ENCODE measurements around the gene ATP8A2. TPM values are rescaled to one million over a fixed set of nuclear protein-coding genes. Genes with fewer than 3 reads are reported as not detected.

The ATP8A2 gene
- total and polyA plus RNA-seq, 2 of the 4 experiments (the other 2 are of a cell fraction) = 0.02 to 0.18 TPM

DNA sequence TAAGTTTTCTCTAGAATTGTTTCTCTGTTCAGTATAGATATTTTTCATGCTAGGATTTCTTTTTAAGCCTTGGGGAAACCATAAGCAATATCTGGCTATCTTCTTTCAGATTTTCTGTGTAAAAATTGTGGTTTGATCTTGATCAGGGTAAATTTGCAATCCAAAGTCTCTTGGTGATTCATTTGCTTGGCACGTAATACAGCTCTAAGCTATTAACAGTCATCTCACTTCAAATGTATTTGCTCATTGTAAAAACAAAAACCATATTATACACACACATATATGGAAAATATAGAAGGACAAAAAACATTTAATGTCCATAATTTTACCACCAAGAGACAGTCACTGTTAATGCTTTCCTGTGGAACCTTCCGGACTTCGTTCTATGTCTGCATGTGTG lies 489.1 kb downstream of the ATP8A2 start:
- no CpG with 5 or more reads among the region's 3 CpGs for WGBS, 2 experiments (ENCODE audit: extremely low coverage in 2 of 2, insufficient read length in 1 of 2)
- no peak overlapping the region for H3K23ac ChIP-seq (ENCODE audit: low read depth, low read length)
- no peak overlapping the region for H2BK15ac ChIP-seq (ENCODE audit: low read depth, low read length)
- H2AK9ac ChIP-seq (replicated peaks; ENCODE audit: low read depth, low read length, poor library complexity) = no peak overlapping the region
- POLR2A ChIA-PET (ENCODE audit: unreplicated experiment) = no interaction called here
- DNase-seq (peak; percentile 33), ATAC-seq (ENCODE audit: low read depth) (no peak; the same call in 1 of the 2 replicates)
- no peak overlapping the region for H3K4ac ChIP-seq (ENCODE audit: low read depth, low read length)
- H3K27me3 ChIP-seq (ENCODE audit: control insufficient read depth, insufficient read depth, low read length) = no peaks in the 10 kb centered on the region; the same call in 1 of the 2 replicates
- no peak overlapping the region for H2BK120ac ChIP-seq (ENCODE audit: low read depth, low read length)
- no peaks in the 10 kb centered on the region for H3K9me3 ChIP-seq (ENCODE audit: control insufficient read depth, insufficient read depth, low read length)
- TF ChIP-seq, protein P1, sequence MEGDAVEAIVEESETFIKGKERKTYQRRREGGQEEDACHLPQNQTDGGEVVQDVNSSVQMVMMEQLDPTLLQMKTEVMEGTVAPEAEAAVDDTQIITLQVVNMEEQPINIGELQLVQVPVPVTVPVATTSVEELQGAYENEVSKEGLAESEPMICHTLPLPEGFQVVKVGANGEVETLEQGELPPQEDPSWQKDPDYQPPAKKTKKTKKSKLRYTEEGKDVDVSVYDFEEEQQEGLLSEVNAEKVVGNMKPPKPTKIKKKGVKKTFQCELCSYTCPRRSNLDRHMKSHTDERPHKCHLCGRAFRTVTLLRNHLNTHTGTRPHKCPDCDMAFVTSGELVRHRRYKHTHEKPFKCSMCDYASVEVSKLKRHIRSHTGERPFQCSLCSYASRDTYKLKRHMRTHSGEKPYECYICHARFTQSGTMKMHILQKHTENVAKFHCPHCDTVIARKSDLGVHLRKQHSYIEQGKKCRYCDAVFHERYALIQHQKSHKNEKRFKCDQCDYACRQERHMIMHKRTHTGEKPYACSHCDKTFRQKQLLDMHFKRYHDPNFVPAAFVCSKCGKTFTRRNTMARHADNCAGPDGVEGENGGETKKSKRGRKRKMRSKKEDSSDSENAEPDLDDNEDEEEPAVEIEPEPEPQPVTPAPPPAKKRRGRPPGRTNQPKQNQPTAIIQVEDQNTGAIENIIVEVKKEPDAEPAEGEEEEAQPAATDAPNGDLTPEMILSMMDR (conservative IDR thresholded peaks at IDR 0.05; ENCODE audit: low read depth, low read length) = no peak
- no peak for TF ChIP-seq RAD21 (IDR thresholded peaks at IDR 0.05; ENCODE audit: low read length)
- no peak overlapping the region for H3K4me2 ChIP-seq (ENCODE audit: low read depth, low read length)
- H3K9me1 ChIP-seq (ENCODE audit: insufficient read depth, low read length) = no peaks in the 10 kb centered on the region
- H3K56ac ChIP-seq (ENCODE audit: extremely low read depth, insufficient read depth, low read length) = no peak overlapping the region
- no peak overlapping the region for H3K14ac ChIP-seq (replicated peaks; ENCODE audit: low read depth, low read length)
- BruUV-seq (replicated peaks) = no TSS peak
- no peak overlapping the region for H2AFZ ChIP-seq (replicated peaks; ENCODE audit: low read length, poor library complexity)
- H3K27ac ChIP-seq (ENCODE audit: insufficient read depth, low read length) = no peak overlapping the region
- no peak overlapping the region for H3K9ac ChIP-seq (ENCODE audit: low read depth, low read length)
- H4K20me1 ChIP-seq (ENCODE audit: insufficient read depth, low read length) = no peaks in the 10 kb centered on the region
- intact Hi-C loops (cut with micrococcal nuclease) (no loop called here), in situ Hi-C loops (cut with MboI; ENCODE audit: low sequenced_read_pairs) (no loop called here), dilution Hi-C loops (cut with HindIII; ENCODE audit: low sequenced_read_pairs, unreplicated experiment) (no loop called here)
- no peak overlapping the region for H4K91ac ChIP-seq (ENCODE audit: insufficient read depth, low read depth, low read length)
- H3K4me1 ChIP-seq (ENCODE audit: control insufficient read depth, insufficient read depth, low read length) = no peaks in the 10 kb centered on the region
- H3K79me1 ChIP-seq (ENCODE audit: low read depth in 1 of 2, low read length in 2 of 2) = no peaks in the 10 kb centered on the region
- H2AK5ac ChIP-seq (ENCODE audit: low read depth, low read length) = no peak overlapping the region
- no peak overlapping the region for H4K5ac ChIP-seq (ENCODE audit: low read depth, low read length)
- H2BK20ac ChIP-seq (ENCODE audit: low read depth, low read length) = no peak overlapping the region
- no peak overlapping the region for H4K8ac ChIP-seq (ENCODE audit: low read depth in 2 of 2, low read length in 2 of 2)
- H3K4me3 ChIP-seq (ENCODE audit: insufficient read depth, low read depth, low read length) = no peak overlapping the region
- no peak overlapping the region for H3K18ac ChIP-seq (ENCODE audit: low read depth, low read length)
- H3K36me3 ChIP-seq (ENCODE audit: control insufficient read depth, insufficient read depth, low read length) = no peaks in the 10 kb centered on the region
- CTCF ChIA-PET = no interaction called here
- H2BK5ac ChIP-seq (ENCODE audit: low read depth, low read length, poor library complexity, severe bottlenecking) = no peak overlapping the region
